Neutrophil (primary cell): Measurements from ENCODE around the gene HAGHL.

Experiments used
- H3K27ac ChIP-seq: fragments of 200-600 bp; sonication (generic); 2 replicates; pipeline ENCODE4 v1.5.1; 2016; ENCODE audit warnings: mild to moderate bottlenecking, moderate library complexity
- H3K27me3 ChIP-seq: fragments of 200-600 bp; sonication (generic); 2 replicates; pipeline ENCODE4 v1.6.0; 2016; ENCODE audit warnings: mild to moderate bottlenecking
- H3K36me3 ChIP-seq: fragments of 200-600 bp; sonication (generic); 2 replicates; pipeline ENCODE4 v1.5.1; 2017
- H3K4me1 ChIP-seq, 2 experiments: fragments of 200-600 bp in 1 of 2; sonication (generic) in 1 of 2; 1 replicate in 1 of 2; 2 replicates in 1 of 2; pipeline versions ENCODE4 v1.5.1 to v1.6.1; 2013 to 2016; ENCODE audit warnings: low read depth in 1 of 2, low read length in 1 of 2, mild to moderate bottlenecking in 1 of 2, moderate library complexity in 1 of 2; ENCODE audit not compliant: control insufficient read depth in 1 of 2, insufficient read depth in 1 of 2
- H3K4me3 ChIP-seq, 2 experiments: fragments of 200-600 bp in 1 of 2; sonication (generic) in 1 of 2; 1 replicate in 1 of 2; 2 replicates in 1 of 2; pipeline ENCODE4 v1.5.1; 2013 to 2016; ENCODE audit warnings: low read depth in 1 of 2, low read length in 1 of 2, mild to moderate bottlenecking in 1 of 2, moderate library complexity in 1 of 2
- H3K9me3 ChIP-seq: fragments of 200-600 bp; sonication (generic); 2 replicates; pipeline ENCODE4 v1.5.1; 2016
- TF ChIP-seq, protein P1 (sequence below): fragments of 200-600 bp; sonication (generic); IDR thresholded peaks from 2 replicates; pipeline ENCODE4 v1.5.1; 2016; ENCODE audit warnings: antibody characterized with exemption

The HAGHL gene

DNA sequence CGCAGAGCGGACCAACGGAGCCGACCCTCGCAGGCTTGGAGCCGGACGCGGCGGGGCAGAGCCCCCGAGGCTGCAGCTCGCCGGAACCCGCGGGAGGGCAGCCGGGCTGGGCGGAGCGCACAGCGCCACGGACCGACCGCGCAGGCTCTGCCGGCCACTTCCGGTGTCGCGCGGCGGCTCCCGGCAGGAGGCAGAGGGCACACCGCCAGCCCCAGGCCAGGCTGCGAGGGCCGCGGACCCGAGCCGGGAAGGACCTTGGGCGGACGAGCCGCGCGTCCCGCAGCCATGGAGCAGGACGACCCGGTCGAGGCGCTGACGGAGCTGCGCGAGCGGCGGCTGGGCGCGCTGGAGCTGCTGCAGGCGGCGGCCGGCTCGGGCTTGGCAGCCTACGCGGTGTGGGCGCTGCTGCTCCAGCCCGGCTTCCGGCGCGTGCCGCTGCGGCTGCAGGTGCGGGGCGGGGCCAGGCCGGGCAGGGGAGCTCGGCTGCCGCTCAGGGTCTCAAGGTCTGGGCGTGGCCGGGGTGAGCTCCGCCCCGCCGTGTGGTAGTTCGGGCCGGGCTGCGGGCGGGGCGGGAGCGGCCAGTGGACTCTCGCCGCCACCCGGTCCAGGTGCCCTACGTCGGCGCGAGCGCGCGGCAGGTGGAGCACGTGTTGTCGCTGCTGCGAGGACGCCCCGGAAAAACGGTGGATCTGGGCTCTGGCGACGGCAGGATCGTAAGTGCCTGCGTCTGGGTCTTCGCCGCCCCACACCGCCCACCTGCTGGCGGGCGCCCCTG, 5.7 kb upstream of the HAGHL start, which contains the start of gene ANTKMT:
Gene ANTKMT, plus strand, starts transcription at position 157 of the 775 bp plus-strand sequence. Its CDS starts 129 bp downstream, at position 286.
- Histone ChIP-seq H3K27ac (peak within 1 kb of the TSS; percentile 69), H3K4me3 (peak within 1 kb of the TSS; percentile 76 to 78), H3K4me1 (peaks cover 19 to 23% of the 10 kb centered on the region in 2 experiments), H3K27me3 (peaks cover 68% of the 10 kb centered on the region), H3K9me3 (no peaks in the 10 kb centered on the region), H3K36me3 (no peaks in the 10 kb centered on the region)
- TF ChIP-seq, protein P1, sequence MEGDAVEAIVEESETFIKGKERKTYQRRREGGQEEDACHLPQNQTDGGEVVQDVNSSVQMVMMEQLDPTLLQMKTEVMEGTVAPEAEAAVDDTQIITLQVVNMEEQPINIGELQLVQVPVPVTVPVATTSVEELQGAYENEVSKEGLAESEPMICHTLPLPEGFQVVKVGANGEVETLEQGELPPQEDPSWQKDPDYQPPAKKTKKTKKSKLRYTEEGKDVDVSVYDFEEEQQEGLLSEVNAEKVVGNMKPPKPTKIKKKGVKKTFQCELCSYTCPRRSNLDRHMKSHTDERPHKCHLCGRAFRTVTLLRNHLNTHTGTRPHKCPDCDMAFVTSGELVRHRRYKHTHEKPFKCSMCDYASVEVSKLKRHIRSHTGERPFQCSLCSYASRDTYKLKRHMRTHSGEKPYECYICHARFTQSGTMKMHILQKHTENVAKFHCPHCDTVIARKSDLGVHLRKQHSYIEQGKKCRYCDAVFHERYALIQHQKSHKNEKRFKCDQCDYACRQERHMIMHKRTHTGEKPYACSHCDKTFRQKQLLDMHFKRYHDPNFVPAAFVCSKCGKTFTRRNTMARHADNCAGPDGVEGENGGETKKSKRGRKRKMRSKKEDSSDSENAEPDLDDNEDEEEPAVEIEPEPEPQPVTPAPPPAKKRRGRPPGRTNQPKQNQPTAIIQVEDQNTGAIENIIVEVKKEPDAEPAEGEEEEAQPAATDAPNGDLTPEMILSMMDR: peak; percentile 27

GRCh38 chr16:721765-722540, 5.0 kb upstream of the HAGHL start:
- peaks cover 19 to 29% of the 10 kb centered on the region in 2 experiments for H3K4me1 ChIP-seq
- no peaks in the 10 kb centered on the region for H3K36me3 ChIP-seq
- no peaks in the 10 kb centered on the region for H3K9me3 ChIP-seq
- peak overlapping the region; percentile 76 to 78 for H3K4me3 ChIP-seq
- TF ChIP-seq, protein P1: no peak
- H3K27ac ChIP-seq: peak overlapping the region; percentile 69
- peaks cover 68% of the 10 kb centered on the region for H3K27me3 ChIP-seq

DNA sequence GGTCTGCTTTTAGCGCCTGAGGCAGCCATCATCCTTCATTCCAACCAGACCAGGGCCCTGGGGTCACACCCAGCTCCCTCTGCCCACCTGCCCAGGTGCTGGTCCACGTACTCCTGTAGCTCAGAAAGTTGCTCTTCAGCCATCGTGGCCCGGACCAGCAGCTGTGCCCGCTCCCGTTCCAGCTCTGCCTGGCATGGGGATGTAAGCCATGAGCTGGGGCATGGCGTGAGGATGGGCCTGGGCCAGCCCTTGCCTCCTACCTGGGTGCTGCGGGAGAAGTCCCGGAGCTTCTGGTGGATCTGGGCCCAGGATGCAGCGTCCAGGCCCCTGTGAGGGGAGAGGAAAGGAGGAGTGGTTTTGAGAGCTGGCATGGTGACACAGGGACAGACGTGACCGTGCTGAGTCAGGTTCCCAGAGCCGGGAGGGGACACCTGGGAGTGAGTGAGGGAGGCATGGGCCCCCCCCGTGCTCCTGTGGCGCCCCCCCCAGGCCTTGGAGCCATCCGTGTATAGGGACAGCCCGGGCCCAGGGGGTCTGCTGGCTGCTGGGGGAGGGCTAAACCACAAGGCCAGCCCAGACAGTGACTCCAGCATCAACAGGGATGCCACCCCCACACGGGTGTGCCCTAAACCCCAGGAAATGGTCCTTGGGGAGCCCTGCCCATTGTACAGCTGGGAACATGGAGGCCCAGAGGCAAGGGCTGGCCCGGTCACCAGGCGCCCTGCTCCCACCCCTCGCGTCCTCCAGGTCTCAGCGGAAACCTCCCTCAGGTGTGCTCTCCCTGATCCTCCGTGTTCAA, 3.9 kb upstream of the HAGHL start:
- no peak overlapping the region for H3K27ac ChIP-seq

GRCh38 chr16:723695-724094, 3.2 kb upstream of the HAGHL start:
- no peak overlapping the region for H3K4me3 ChIP-seq
- TF ChIP-seq, protein P1: no peak
- peaks cover 68% of the 10 kb centered on the region for H3K27me3 ChIP-seq
- H3K4me1 ChIP-seq: peaks cover 27 to 46% of the 10 kb centered on the region in 2 experiments
- H3K36me3 ChIP-seq: no peaks in the 10 kb centered on the region
- no peak overlapping the region for H3K27ac ChIP-seq
- H3K9me3 ChIP-seq: no peaks in the 10 kb centered on the region

More for the DNA sequence above, 3.9 kb upstream of the HAGHL start:
- H3K36me3 ChIP-seq: no peaks in the 10 kb centered on the region
- H3K9me3 ChIP-seq: no peaks in the 10 kb centered on the region
- TF ChIP-seq, protein P1: no peak
- peaks cover 68% of the 10 kb centered on the region for H3K27me3 ChIP-seq
- no peak overlapping the region for H3K4me3 ChIP-seq
- peaks cover 27 to 40% of the 10 kb centered on the region in 2 experiments for H3K4me1 ChIP-seq
